Peyer's patch (tissue), 4 donors: ENCODE measurements around the gene SLC27A1. TPM values are rescaled to one million over a fixed set of nuclear protein-coding genes. Genes with fewer than 3 reads are reported as not detected.
"Not testable (repeated sequence)": the region's sequence is repeated elsewhere in the genome, so short reads cannot be mapped to it uniquely, and the experiment has no call there.

ENCODE experiments used
- DNase-seq, 3 donors: peaks; one replicate each; pipeline ENCODE4 v3.0.0-alpha.2; 2017 to 2019
- H3K27ac ChIP-seq, 4 donors: fragments of 200-600 bp; sonication (generic); one replicate each; pipeline ENCODE4 v1.5.1; 2016 to 2019
- H3K27me3 ChIP-seq, 2 donors: fragments of 200-600 bp; sonication (generic); one replicate each; pipeline ENCODE4 v1.5.1; 2019
- H3K36me3 ChIP-seq, 3 donors: fragments of 200-600 bp; sonication (generic); one replicate each; pipeline ENCODE4 v1.5.1; 2016 to 2019
- H3K4me1 ChIP-seq, 4 donors: fragments of 200-600 bp; sonication (generic); one replicate each; pipeline ENCODE4 v1.5.1; 2016 to 2019
- H3K4me3 ChIP-seq, 4 donors: fragments of 200-600 bp; sonication (generic); 1 replicate in 3 of 4; 2 replicates in 1 of 4; pipeline ENCODE4 v1.5.1; 2016 to 2019; ENCODE audit warnings: mild to moderate bottlenecking in 1 of 4
- H3K9me3 ChIP-seq, 4 donors: fragments of 200-600 bp; sonication (generic); one replicate each; pipeline ENCODE4 v1.5.1; 2016 to 2019; ENCODE audit warnings: mild to moderate bottlenecking in 1 of 4
- CTCF ChIP-seq, 6 experiments: fragments of 450-650 bp in 4 of 6; fragments of 200-600 bp in 2 of 6; sonication (generic) in 1 of 6; IDR thresholded peaks; one replicate each; pipeline ENCODE4 v1.5.1; 2017 to 2019; ENCODE audit warnings: antibody characterized with exemption in 6 of 6, mild to moderate bottlenecking in 3 of 6, moderate library complexity in 1 of 6
- POLR2A ChIP-seq, 2 donors: fragments of 450-650 bp; IDR thresholded peaks; one replicate each; pipeline ENCODE4 v1.5.1; 2017; ENCODE audit warnings: antibody characterized with exemption in 2 of 2, mild to moderate bottlenecking in 2 of 2, moderate library complexity in 2 of 2
- total RNA-seq, 4 donors: library from RNA; depleted of rRNA; stranded (reverse); fragments of >200 nt; gene quantifications; one replicate each; pipeline ENCODE4 v1.1.0, GENCODE V29; 2016

SLC27A1 gene
- total RNA-seq, 4 donors from 2014 or later = 0.70 to 13.2 (median 8.3) TPM

DNA sequence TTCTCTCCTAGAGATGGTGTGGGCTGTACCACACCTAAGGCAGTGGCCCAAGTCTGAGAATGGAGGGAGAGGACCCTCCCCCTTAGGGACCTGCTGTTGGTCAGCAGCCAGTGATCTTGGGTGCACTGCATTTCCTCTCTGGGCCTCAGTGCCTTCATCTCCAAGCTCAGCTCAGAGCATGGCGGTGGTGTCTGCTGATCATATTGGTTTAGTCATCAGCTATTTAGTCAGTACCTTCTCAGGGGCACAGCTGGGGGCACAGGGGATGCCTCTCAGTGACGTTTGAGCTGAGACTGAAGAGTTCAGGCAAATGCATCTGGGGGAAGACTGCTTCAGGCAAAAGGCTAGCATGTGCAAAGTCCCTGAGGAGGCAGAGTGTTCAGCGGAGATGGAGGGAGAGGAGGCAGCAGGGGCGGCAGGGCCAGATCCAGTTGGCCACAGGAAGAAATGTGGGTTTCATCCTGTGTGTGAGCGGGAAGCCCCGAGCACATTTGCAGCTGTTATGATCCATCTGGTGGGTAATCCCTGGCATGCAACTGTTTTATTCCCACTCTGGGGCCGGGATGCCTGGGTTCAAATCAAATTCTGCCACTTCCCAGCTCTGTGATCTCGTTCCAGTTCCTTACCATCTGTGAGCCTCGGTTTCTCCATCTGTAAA, 25.4 kb downstream of the SLC27A1 start:
- no peaks in the 10 kb centered on the region for H3K9me3 ChIP-seq
- H3K27ac ChIP-seq = no peak overlapping the region
- no peak for DNase-seq
- TF ChIP-seq POLR2A (IDR thresholded peaks at IDR 0.05) = no peak
- TF ChIP-seq CTCF (IDR thresholded peaks at IDR 0.05) = no peak
- no peaks in the 10 kb centered on the region for H3K27me3 ChIP-seq
- peaks cover 0 to 6% (median 0%) of the 10 kb centered on the region in 3 donors for H3K36me3 ChIP-seq
- H3K4me1 ChIP-seq = peaks cover 0 to 10% (median 5%) of the 10 kb centered on the region in 4 donors
- H3K4me3 ChIP-seq = no peak overlapping the region

DNA sequence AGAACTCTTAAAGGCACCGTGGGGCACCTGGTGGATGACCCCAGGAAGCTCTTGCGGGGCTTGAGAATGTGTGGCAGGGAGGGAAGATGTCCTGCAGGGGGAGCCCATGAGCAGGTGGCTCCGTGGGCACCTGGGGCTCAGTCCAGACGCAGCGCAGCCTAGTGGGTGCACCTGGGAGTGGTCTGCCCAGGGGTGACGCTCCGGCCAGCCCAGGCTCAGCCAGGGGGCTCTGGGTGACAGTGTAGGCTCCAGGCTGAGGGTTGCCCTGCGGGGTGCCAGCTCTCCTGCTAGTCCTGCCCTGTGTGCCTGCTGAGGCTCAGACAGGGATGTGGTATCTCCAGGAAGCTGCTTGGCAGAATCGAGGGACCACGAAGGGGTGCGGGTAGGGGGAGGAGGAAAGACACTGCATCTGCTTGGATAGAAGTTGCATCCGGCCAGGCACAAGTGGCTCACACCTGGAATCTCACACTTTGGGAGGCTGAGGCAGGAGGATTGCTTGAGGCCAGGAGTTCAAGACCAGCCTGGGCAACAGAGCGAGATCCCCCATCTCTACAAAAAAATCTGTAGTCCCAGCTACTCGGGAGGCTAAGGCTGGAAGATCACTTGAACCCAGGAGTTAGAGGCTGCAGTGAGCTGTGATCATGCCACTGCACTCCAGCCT, 26.1 kb downstream of the SLC27A1 start:
- Histone ChIP-seq H3K36me3 (peaks cover 0 to 12% (median 0%) of the 10 kb centered on the region in 3 donors), H3K27me3 (no peaks in the 10 kb centered on the region)
- DNase-seq = peak; percentile 79 to 89 (median 87)

DNA sequence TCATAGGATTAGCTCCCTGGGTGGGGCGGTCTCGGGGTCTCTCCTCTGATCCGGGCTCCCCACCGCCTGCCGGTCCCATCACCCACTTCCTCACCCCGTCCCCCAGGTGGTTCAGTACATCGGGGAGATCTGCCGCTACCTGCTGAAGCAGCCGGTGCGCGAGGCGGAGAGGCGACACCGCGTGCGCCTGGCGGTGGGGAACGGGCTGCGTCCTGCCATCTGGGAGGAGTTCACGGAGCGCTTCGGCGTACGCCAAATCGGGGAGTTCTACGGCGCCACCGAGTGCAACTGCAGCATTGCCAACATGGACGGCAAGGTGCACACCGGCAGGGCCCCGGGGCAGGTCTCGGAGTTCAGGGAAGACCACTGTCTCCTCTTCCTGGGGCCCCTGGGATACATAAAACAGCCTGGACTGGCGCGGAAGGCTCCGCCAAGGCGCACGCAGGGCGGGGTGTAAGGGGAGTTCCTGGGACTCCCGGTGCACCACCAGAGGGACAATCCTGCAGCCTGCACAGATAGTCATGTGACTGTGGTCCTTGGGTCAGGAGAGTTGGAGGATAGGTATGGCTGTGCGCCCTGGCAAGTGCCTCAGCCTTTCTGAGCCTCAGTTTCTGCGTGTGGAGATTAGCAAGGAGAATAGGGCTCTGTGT, 26.9 kb downstream of the SLC27A1 start:
- no peaks in the 10 kb centered on the region for H3K27me3 ChIP-seq
- no peak overlapping the region for H3K27ac ChIP-seq
- no peaks in the 10 kb centered on the region for H3K9me3 ChIP-seq
- DNase-seq = no peak
- H3K36me3 ChIP-seq = peaks cover 0 to 12% (median 0%) of the 10 kb centered on the region in 3 donors
- TF ChIP-seq CTCF (IDR thresholded peaks at IDR 0.05) (no peak), POLR2A (IDR thresholded peaks at IDR 0.05) (no peak)
- H3K4me1 ChIP-seq = peaks cover 0 to 10% (median 5%) of the 10 kb centered on the region in 4 donors
- H3K4me3 ChIP-seq = peak overlapping the region in 3 of 4 donors; percentile 3 to 22 (median 15)

More for the DNA sequence above, 26.1 kb downstream of the SLC27A1 start:
- Histone ChIP-seq H3K4me3 (no peak overlapping the region), H3K4me1 (peaks cover 0 to 10% (median 5%) of the 10 kb centered on the region in 4 donors), H3K9me3 (no peaks in the 10 kb centered on the region), H3K27ac (no peak overlapping the region)
- TF ChIP-seq POLR2A (IDR thresholded peaks at IDR 0.05) (no peak), CTCF (IDR thresholded peaks at IDR 0.05) (peak; percentile 84 to 96 (median 94))

DNA sequence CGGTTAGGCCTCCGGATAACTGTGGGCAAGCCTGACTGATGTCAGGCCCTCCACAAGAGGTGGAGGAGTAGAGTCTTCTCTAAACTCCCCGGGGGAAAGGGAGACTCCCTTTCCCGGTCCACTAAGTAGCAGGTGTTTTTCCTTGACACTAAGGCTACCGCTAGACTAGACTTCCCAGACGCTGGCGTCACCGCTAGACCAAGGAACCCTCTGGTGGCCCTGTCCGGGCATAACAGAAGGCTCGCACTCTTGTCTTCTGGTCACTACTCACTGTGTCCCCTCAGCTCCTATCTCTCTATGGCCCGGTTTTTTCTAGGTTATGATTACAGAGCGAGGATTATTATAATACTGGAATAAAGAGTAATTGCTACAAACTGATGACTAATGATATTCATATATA, 28.7 kb downstream of the SLC27A1 start:
- Histone ChIP-seq H3K36me3 (peaks cover 0 to 12% (median 0%) of the 10 kb centered on the region in 3 donors), H3K4me1 (peaks cover 0 to 10% (median 5%) of the 10 kb centered on the region in 4 donors)
- H3K4me3 ChIP-seq, H3K27ac ChIP-seq, H3K27me3 ChIP-seq, DNase-seq, H3K9me3 ChIP-seq: not testable (repeated sequence)

GRCh38 chr19:17499648-17500446, 29.5 kb downstream of the SLC27A1 start:
- Histone ChIP-seq H3K27ac (peak overlapping the region in 2 of 4 donors; percentile 27 to 39), H3K27me3 (no peaks in the 10 kb centered on the region), H3K9me3 (no peaks in the 10 kb centered on the region), H3K4me1 (peaks cover 0 to 10% (median 5%) of the 10 kb centered on the region in 4 donors), H3K36me3 (peaks cover 0 to 12% (median 0%) of the 10 kb centered on the region in 3 donors), H3K4me3 (no peak overlapping the region)
- DNase-seq = no peak
- TF ChIP-seq POLR2A (IDR thresholded peaks at IDR 0.05) (no peak), CTCF (IDR thresholded peaks at IDR 0.05) (no peak)
